ENCODE data around the gene AMH.

Gene AMH

GRCh38 chr19:2287585-2288337 is 38.6 kb downstream of the AMH start:
- DNase-seq (ENCODE audit: low spot score): no peak

GRCh38 chr19:2288338-2288817 is 39.3 kb downstream of the AMH start:
- no peak for DNase-seq (ENCODE audit: low spot score)

DNA sequence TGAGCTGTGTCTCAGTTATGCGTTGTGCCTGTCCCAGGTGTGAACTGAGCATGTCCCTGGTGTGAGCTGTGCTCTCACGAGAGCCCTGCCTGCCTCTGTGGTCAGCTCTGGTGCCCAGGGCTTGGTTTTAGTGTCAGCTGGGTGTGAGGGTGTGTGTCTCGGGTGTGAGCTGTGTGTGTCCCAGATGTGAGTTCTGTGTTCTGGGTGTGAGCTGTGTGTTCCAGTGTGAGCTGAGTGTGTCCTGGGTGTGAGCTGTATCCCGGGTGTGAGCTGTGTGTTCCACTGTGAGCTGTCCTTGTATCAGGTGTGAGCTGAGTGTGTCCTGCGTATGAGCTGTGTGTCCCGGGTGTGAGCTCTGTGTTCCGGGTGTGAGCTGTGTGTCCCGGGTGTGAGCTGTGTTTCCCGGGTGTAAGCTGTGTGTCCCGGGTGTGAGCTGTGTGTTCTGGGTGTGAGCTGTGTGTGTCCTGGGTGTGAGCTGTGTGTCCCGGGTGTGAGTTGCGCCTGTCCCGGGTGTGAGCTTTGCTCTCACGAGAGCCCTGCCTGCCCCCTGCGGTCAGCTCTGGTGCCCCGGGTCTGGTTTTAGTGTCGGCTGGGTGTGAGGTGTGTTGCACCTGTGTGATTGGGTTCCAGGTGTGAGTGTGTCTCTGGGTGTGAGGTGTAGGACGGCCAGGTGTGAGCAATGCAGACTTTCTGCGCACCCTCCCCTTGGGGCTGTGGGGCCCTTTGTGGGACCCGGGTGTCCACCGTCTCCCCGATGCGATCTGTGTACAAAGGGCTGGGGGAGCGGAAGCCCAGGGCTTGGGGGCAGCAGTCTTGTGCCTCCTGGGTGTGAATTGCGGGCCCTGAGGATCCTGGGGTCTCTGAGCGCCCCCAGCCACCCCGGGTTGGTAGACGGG is 39.9 kb downstream of the AMH start:
- DNase-seq (ENCODE audit: low spot score): no peak

GRCh38 chr19:2289714-2290435 is 40.8 kb downstream of the AMH start:
- DNase-seq (ENCODE audit: low spot score): no peak

- no peak for DNase-seq (ENCODE audit: low spot score)
Measured at GRCh38 chr19:2290441-2291184, 41.5 kb downstream of the AMH start.

GRCh38 chr19:2291185-2291751 is 42.1 kb downstream of the AMH start:
- DNase-seq (ENCODE audit: low spot score): no peak

DNA sequence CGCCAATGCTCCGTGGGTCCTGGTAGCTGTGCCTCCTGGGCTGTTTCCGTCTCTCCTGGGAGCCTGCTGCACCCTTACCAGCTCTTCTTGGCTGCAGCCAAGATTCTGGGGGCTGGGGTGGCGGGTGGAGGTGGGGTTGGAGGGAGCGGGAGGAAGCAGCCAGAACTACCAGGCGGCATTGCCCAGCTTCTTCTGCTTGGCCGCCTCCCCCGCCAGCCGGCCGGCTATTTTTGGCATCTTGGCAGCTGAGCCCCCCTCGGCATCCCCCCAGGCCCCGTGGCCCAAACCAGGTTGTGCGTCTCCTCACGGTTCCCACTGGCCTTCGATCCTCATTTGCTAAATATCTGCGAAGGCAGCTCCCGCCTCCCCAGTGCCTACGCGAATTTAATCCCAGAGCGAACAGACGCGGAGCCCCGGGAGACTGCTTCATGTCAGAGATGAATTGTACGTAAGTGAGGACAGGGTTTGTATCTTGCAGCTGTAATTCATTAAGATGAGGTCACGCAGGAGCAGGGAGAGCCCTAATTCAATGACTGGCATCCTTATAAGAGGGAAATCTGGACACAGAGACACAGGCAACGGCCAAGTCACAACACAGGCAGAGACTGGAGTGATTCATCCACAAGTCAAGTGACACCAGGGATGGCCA is 45.7 kb downstream of the AMH start:
- peak; percentile 74 for DNase-seq (ENCODE audit: low spot score)

DNA sequence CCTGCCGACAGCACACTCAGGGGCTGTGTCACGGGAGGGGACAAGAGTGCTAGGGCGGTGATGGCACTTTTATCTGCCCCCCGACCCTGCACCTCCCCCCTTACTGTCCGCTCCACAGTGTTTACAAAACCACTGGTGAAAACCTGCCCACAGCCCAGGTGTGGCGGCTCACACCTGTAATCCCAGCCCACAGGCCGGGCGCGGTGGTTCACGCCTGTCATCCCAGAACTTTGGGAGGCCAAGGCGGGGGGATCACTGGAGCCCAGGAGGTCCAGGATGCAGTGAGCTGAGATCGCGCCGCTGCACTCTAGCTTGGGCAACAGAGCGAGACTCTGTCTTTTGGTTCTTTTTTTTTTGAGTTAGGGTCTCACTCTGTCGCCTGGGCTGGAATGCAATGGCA is 47.0 kb downstream of the AMH start:
- DNase-seq (ENCODE audit: low spot score): no peak

GRCh38 chr19:2300533-2300932 is 51.4 kb downstream of the AMH start:
- DNase-seq (ENCODE audit: low spot score): no peak
